ENCODE measurements around the gene CGN.

Gene CGN

GRCh38 chr1:151510957-151511635, at the start of gene CGN:
Gene CGN (plus strand): TSS chr1:151511387. CDS start chr1:151518520, 7,133 bp downstream.
- peak; percentile 31 to 96 (median 85) for DNase-seq

DNA sequence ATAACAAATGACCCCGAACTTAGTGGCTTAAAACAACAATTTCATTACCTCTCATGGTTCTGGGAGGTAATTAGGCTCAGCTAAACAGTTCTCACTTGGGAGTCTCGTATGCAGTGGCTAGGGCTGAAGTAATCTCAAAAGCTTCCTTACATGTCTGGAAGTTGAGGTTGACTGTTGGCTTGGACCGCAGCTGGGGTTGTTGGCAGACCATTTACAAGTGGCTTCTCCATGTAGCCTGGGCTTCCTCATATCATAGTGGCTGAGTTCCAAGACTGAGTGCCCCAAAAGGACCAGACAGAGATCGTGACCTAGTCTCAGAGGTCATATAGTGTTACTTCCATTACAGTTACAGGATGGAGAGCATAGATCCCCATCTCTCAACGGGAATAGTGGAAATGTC, 49.5 kb upstream of the CGN start:
- no peak for DNase-seq

GRCh38 chr1:151465026-151465425, 46.2 kb upstream of the CGN start:
- no peak for DNase-seq

- peak in 11 of 14 donors; percentile 9 to 82 (median 31) for DNase-seq
These were observed 38.1 kb upstream of the CGN start for GRCh38 chr1:151472856-151473731.

DNA sequence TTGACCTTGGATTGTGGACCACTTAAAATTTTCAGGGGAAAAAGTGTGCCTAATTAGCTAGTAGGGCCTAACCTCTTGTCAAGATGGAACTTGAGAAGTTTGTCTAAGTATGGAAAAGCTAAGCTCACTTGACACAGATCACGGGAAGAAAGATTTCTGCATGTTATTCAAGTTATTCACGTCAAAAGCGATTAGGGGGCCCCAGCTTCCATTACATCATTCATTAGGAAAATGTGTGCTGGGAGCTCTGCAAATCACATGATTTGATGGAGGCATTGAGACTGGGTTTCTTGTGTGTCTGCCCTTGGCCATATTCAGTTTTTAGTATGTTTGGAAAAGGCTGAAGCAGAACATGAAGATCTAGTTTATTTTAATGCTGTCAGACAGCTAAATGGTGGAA, 36.4 kb upstream of the CGN start:
- DNase-seq: no peak

DNA sequence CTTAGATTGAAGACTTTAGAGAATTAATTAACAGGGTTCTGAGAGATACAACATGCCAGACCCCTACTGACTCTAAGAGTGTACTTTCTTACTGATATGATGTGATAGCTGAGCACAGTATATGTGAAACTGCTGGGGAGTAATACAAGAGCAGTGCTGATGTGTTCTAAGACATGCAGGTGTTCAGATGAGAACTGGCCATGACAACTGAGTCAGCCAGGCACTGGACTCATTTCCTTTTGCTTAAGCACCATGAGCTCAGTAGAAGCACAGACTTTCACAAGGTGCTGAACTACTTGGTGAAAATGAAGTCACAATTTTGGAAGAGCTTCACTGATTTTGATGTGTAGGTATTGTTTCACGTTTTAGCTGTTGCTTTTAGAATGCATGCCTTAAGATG, 36.0 kb upstream of the CGN start:
- no peak for DNase-seq

GRCh38 chr1:151476083-151476482, 35.1 kb upstream of the CGN start:
- DNase-seq: no peak

GRCh38 chr1:151477066-151477465, 34.1 kb upstream of the CGN start:
- no peak for DNase-seq

- no peak for DNase-seq
These were observed 32.9 kb upstream of the CGN start for GRCh38 chr1:151478140-151478812.

- no peak for DNase-seq
These were observed 32.3 kb upstream of the CGN start for GRCh38 chr1:151478923-151479322.

DNA sequence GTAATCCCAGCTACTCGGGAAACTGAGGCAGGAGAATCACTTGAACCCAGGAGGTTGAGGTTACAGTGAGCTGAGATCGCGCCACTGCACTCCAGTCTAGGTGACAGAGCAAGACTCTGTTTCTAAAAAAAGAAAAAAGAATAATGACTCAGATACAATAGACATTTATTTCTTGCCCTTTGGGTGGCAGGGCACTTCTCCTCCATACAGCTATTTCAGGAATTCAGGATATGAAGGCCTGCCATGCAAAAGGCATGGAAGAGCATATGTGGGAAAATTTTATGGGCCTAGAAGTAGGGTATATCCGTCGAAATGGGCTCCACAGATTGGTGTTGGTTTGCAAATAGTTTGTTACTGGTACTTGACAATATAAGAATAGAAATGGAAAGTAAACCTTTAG, 31.7 kb upstream of the CGN start:
- no peak for DNase-seq

DNA sequence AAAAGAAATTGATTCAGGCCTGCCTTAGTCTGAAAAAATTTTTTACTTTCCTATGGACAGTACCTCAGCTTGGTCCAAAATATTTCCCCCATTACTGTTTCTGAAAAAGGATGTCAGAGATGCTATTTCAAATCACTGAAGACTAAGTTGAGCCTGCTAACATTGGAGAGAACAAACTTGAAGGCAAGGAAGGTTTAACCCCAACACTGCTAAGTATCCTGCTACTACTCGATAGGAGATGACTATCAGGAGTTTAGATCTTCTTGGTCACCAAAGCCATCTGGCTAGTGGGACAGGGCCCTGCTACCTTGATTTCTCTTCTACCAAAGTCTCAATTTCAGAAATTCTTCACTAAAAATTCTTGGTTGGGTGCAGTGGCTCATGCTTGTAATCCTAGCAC, 29.2 kb upstream of the CGN start:
- DNase-seq: no peak

DNA sequence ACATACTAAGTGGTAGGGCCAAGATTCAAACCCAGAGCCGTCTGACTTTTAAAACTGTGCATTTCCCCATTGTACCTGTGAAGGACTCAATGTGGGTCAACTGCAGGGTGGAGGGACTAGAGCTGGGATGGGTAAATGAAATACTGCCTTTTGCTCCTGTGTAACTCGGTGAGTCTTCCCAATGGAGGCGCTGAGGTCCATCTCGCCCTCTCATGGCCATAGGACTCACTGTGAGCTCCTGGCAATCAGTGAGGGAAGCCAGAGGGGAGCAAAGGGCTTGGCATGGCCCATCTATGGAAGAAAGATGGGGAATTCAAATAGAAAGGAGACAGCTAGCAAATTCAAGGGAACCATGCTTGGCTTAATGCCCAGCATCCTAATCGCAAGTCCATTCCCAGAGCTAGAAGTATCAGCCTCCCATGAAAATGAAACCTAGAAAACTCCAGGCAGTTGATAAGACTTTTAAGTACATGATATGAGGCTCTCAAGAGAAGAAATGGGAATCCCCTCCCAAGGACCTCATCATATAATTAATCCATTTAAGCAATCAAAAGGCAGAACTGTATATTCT, 25.4 kb upstream of the CGN start:
- no peak for DNase-seq

- no peak for DNase-seq
These were observed 24.6 kb upstream of the CGN start for GRCh38 chr1:151486557-151486956.

GRCh38 chr1:151491641-151492040, 19.5 kb upstream of the CGN start:
- DNase-seq: no peak

GRCh38 chr1:151492120-151492519, 19.1 kb upstream of the CGN start:
- DNase-seq: no peak

DNA sequence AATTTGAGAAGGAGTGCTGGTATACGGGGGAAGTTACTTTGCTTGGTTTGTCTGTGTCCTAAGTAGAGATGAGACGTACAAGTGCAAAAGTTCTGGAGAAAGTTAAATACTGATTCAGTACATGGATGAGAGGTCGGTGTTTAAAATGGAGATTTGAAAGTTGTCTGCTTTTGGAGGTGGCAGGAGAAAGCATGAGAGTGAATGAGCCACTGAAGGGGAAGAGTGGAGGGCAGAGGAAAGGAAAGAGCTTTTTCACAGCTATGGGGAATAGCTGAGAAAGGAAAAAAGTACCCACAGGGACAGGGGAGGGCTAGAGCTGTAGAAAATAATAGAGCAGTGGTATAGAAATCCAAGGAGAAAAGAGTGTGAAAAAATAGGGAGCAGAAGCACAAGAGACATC, 18.1 kb upstream of the CGN start:
- no peak for DNase-seq

GRCh38 chr1:151494741-151495281, 16.4 kb upstream of the CGN start:
- peak in 4 of 14 donors; percentile 3 to 18 (median 8) for DNase-seq

DNA sequence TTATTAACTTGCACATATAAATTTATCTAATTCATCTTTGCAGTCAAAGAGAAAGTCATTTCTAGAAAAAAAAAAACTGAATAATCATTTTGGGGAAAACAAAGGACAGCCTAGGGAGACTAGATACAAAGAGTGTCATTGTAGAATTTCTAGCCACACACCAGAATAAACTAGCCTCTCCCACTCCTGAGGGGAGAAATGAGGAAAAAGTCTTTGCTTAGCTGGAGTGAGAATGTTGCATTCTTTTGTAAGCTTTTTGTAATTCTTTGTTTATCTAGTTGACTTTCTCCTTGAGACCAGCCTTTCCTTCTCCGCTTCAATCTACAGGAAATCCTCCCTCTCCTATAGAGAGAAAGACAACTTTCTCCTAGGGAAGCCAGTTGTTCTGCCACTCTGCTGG, 15.9 kb upstream of the CGN start:
- peak in 1 of 14 donors; percentile 3 for DNase-seq

DNA sequence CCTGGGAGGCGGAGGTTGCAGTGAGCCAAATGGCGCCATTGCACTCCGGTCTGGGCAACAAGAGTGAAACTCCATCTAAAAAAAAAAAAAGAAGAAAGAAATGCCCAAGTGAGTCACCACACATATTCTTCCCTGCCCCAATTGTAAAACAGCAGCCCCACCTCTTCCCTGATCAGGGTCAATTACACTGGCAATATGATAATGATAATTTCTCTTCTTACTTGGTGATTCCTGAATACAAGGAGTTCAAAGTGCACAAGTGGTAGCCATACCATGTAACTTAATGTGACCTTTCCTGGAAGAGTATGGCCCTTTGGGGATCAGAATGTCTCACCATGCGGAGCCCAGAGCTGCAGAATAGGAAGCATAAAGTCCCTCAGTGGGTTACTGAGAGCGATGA, 11.8 kb upstream of the CGN start:
- no peak for DNase-seq

DNA sequence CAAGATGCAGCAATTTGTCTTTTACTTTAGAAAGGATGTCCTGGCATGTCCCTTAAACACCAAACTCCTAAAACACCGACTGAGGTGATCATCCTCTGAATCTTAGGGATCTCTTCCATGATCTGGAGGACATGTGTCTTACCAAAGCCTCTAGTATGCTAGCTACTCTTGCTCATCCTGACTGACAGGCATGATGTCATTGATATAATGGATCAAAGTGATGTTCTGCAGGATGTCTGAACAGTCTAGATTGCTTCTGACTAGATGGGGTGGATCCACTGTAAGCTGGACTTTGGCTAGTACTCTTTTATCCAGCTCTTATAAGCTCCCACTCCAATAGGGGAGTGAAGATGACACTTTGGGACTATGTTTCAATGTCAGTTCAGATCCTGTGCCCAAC, 11.3 kb upstream of the CGN start:
- DNase-seq: no peak

DNA sequence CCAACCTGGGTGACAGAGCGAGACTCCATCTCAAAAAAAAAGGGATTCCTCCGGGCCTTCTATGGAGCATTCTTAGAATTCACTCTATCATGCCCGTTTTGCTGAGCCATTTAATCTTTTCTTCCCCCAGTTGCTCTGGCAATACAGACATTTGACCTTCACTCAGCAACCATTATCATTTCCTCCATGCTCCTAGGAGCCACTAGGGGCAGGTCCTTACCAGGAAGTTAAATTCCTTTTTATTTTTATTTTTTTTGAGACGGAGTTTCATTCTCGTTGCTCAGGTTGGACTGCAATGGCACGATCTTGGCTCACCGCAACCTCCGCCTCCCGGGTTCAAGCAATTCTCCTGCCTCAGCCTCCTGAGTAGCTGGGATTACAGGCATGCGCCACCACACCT, 9.7 kb upstream of the CGN start:
- DNase-seq: no peak
